GM19351 (cell line): Measurements from ENCODE around the gene HNRNPA2B1.
"Not testable (repeated sequence)": the region's sequence is repeated elsewhere in the genome, so short reads cannot be mapped to it uniquely, and the experiment has no call there.

Experiments used
- ATAC-seq: cut with Tn5 transposase; IDR thresholded peaks from one replicate; pipeline ENCODE4 v1.9.1; 2021; ENCODE audit warnings: mild to moderate bottlenecking, moderate library complexity; ENCODE audit not compliant: unreplicated experiment

HNRNPA2B1 gene

DNA sequence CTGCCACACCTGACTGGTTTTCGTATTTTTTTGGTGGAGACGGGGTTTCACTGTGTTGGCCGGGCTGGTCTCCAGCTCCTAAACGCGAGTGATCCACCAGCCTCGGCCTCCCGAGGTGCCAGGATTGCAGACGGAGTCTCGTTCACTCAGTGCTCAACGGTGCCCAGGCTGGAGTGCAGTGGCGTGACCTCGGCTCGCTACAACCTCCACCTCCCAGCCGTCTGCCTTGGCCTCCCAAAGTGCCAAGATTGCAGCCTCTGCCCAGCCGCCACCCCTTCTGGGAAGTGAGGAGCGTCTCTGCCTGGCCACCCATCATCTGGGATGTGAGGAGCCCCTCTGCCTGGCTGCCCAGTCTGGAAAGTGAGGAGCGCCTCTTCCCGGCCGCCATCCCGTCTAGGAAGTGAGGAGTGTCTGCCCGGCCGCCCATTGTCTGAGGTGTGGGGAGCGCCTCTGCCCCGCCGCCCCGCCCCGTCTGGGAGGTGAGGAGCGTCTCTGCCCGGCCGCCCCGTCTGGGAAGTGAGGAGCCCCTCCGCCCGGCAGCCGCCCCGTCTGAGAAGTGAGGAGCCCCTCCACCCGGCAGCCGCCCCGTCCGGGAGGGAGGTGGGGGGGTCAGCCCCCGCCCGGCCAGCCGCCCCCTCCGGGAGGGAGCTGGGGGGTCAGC lies 52.8 kb downstream of the HNRNPA2B1 start:
- ATAC-seq: not testable (repeated sequence)

DNA sequence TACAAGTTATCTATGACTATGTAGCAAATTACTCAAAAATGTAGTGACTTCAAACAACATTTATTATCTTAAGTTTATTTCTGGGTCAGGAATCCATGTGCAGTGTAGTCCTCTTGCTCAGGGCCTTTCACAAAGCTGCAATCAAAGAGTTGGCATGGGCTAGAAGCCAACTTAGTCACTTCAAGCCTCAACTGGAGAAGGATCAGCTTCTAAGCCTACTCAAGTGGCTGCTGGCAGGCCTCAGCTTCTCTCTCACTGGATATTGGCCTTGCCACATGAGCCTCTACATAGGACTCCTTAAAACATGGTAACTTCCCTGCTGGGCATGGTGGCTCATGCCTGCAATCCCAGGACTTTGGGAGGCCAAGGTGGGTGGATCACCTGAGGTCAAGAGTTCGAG lies 53.5 kb downstream of the HNRNPA2B1 start:
- no peak for ATAC-seq

DNA sequence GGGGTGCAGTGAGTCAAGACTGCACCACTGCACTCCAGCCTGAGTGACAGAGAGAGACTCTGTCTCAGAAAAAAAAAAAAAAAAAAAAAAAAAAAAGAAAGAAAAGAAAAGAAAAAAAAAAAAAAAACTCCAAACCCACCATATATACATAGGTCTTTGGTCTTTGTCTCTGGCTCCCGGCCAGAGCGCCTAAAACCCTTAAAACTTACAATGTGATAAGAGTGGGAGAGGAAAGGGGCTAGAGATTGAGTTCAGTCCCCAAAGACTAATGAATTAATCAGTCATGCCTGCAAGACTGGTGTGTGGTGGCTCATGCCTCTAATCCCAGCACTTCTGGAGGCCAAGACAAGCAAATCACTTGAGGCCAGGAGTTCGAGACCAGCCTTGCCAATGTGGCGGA lies 55.3 kb downstream of the HNRNPA2B1 start:
- ATAC-seq: no peak

DNA sequence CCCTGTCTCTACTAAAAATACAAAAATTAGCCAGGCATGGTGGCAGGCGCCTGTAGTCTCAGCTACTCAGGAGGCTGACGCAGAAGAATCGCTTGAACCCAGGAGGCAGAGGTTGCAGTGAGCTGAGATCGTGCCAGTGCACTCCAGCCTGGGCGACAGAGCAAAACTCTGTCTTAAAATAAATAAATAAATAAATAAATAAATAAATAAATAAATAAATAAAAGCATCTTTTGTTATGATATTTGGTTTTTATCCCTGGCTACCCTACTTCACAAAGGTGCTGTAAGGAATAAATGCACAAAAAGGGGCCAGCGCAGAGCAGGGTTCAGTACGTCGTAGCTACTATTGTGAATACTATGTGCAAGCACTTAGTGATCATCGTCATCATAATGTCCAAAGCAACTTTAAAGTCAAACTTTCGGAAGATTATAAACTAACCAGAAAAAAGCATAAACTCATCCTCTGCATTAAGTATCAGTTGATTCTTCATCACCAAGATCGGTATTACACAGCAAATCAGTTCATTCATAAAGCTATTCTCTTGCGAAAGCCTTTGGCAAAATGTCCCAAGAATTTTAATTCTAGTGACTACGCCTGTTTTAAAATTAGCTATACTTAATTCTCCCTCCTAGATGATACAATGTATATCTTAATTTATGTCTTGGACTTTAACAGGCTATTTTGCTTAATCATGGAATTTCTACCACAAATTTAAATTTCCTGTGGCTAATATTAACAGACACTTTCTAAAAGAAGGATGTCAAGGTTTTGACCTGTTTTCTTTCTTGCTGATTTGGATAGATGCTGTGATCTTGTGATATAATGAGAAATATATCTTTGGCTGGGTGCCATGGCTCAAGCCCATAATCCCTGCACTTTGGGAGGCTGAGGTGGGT lies 56.1 kb downstream of the HNRNPA2B1 start:
- no peak for ATAC-seq

- ATAC-seq: no peak
Observed at GRCh38 chr7:26143298-26144048, 57.1 kb downstream of the HNRNPA2B1 start.

DNA sequence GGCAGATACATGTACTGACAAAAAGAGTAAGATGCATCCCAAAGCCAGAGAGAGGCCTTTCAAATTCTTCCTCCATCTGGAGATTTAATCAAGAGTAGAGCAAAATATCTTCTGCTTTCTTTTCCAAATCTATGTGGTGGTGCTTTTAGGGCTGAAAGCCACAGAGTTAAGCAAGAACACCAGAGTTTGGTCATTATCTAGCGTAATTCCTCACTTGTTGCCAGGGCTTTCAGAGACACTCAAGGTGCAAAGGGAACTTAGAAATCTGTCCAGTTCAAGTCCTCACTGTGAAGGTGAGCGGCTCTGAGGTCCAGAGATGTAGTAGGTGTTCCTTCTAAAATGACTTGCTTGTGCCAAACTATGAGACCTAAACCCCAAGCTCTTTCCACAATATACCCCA lies 59.5 kb downstream of the HNRNPA2B1 start:
- no peak for ATAC-seq

DNA sequence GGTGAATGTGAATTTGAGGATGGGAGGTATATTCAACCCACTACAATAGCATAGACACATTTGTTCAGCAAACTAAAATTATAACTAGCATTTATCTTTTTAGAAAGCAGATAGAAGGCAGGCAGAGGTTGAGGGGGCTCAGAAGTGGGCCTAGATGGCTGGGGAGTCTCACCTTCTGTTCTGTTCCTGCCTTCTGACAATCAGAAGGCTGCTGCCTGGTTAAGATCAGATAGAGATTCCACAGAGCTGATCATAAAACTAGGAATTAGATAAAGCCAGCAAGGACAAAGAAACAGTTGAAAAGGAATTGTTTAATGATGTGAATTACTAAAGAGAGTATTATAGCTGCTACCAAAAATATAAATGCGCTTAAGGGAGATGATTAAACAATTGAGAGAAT lies 60.2 kb downstream of the HNRNPA2B1 start:
- no peak for ATAC-seq
